Stimulated activated CD4-positive, alpha-beta T cell treated with anti-CD3 and anti-CD28 coated beads, Interleukin-2, amount 100 ng/mL, for 24 hours (primary cell): ENCODE data around the gene MICAL3.
A peak's percentile ranks its signal among the peaks of the same experiment; 100 is the strongest.

Experiments used
- DNase-seq, 2 donors: peaks; one replicate each; pipeline ENCODE4 v3.0.0-alpha.2; 2020

Gene MICAL3

DNA sequence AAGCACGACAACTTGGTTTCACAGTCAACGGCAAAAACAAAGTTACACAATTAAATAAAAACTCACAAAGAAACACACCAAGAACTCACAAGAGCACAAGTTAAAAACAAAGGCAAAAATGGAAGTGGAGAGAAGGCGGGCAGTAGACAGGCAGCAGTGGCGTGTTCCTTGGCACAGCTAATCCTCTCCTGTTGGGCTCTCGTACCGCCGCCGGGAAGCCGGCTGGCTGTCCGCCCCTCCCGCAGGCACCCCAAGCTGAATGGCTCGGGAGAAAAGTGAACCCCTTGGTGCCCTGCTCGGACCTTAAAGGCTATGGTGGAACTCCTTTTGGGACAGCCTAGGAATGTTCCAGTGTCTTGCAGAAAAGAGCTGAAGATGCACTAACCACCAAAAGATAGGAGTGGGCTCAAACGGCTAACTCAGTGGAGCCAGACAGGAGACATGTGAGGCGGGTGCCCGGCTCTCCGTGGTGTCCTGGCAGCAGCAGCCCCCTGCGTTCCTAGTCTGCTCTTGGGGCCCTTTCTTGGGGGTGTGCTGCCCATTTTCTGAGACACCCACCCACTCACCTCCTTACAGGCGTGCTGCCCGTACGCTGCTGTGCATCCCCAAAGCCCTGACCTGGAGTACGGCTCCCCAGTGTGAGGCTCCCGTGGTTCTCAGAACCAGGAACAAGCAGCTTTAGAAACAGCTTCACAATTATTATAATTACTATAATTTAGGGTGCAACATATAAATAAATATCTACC, 164.0 kb downstream of the MICAL3 start:
- DNase-seq, result no peak

DNA sequence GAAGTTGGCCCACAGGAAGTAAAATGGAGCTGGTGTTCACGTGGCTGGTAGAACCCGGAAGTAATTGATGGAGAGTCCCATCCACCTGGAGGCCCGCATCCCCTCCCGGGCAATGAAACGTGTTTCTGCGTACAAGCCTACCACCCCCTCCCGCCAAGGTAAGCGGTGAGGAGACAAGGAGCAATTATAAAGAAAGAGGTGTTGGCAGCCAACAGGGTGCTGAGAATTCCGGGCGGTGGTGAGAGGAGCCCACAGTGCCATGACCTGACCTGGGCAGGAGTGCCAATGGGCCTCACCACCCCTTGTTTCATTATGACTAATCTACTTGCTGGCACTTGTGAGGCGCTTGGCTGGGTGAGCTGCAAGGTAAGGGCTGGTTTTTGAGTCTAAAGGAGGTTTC, 166.3 kb downstream of the MICAL3 start:
- DNase-seq, result no peak

DNA sequence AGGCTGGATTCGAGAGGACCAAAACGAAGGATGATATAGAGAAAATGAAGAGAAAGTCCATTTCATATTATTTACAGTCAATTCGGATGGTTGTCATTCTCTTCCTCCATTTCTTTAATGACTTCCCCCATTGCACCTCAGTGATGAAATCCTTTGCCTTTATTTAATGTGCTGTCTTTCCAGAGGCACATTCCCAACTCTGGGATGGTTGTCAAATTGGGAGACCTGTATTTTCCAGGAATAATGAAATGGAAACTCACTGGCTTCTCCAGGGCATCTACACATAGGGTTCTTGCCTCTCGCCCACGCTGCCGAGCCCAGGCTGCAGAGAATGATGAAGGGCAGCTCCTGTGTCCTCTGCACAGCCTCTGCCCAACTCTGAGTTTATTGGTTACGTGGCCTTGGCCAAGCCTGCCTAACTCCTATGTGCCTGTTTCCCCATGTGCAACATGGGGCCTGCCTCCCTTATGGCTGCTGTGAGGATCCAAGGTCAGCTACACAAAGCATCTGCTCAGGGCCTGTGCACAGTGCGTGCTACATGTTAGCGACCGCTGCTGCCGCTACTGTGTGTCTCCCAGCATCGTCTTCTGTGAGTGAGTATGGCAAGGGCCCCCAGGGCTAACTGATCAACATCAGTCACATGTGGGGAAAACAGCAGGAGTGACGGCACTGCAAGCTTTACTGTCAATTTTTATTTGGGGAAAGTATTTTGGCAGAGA, 168.6 kb downstream of the MICAL3 start:
- no peak for DNase-seq

DNA sequence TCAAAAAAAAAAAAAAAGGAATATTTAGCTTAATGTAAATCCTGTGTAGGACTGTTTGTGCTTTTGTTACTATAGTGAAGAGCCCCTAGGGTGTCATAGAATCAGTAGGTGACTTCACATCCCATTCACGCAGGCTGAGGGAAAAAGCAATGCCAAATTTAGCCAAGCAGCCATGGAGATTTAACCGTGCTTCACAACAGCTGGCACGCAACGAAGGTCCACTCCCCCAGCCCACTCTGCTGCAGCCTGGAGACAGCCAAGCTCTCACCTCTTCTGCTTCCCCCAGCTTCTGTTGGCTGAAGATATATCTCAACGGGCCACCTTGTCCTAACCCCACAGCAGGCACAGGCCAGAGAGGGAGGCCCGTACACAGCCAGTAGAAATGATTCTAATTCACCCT, 171.3 kb downstream of the MICAL3 start:
- DNase-seq, result no peak

DNA sequence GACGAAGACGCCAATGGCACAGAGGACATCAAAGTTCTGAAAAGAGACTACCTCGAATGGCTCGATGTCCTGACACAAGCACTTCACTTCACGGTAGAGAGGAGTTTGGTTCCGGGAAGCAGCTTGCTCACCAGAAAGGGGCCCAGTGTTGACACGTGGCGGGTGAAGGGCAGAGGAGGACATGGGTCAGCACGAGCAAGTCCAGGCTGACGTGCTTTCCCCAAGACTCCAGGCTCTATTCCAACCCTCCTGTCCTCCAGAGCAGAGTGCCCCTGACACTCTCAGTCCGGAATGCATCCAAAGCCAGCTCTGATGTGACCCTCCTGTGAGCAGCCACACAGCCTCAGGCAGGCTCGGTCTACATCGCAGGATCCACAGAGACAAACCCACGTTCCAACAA, 172.6 kb downstream of the MICAL3 start:
- no peak for DNase-seq

DNA sequence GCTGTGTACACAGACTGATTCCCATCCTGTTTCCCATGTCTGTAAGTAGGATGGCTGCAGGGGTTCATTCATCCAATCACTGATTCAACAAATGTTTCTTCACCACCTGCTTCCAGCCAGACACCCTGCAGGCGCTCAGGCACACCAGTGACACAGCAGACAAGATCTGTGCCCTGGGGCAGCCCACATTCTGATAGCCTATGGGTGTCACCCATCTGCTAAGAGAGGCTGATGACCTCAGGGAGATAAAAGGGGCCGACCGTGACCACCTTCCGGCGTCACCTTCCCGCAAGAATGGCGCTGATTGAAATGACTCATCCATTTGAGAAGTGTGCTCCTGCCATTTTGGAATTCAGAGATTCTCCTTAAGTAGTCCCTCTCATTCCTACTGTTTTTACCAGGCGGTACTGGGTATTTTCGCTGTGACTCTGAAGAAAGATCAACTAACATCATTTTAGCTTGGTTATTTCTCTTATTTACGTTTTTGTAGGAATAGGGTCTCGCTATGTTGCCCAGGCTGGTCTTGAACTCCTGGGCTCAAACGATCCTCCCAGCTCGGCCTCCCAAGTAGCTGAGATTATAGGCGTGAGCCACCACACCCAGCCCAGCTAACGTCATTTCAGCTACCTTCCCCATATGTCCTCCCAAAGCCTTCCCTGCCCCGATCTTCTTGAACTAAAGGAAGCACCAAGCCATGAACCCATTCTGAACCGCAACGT, 176.8 kb downstream of the MICAL3 start:
- DNase-seq, result no peak

DNA sequence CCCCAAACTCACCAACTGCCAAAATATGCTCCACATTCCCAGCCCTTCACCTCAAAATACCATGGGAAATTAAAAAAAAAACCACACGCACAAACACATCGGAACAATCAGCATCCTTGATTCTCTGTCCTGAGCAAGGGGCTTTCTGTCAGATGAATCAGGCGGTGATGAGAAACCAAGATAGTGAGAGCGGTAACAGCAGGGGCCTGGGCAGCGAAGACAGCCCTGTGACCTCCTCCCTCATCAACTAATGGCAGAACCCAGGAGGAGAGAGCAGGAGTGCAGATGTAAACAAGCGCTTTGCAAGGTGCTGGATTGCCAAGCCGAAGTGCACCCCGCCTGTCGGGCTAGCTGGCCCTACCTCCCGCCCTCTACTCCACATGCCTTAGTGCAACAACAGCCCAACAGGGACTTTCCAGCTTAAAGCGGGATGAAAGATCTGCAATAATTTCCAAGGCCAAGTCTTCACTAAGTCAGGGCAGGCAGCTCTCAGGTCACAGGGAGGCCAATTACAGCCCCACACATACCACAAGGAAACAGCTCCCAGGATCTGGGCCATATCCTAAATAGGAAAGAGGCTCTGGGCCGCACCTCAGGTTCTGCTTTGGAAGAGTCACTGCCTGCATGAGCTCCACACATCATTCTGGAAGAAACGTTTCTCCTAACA, 177.9 kb downstream of the MICAL3 start:
- no peak for DNase-seq

DNA sequence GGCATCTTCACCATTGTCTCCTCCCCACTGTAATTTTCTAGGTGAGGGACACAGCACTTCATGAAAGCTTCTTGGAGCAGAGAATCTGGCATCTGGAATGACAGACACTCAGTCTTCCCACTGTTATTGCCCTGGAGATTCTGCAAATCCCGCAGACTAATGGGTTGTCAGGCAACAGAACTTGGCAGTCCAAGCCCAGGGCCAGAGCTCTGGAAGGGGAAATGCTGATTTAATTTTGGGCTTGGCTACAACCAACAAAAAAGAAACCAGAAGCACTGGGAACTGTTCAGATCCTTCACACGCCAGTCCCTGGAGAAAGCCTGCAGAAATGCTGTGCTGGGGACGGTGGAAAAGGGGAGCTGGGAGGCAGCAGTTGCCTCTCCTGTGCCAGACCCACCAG, 178.6 kb downstream of the MICAL3 start:
- no peak for DNase-seq

DNA sequence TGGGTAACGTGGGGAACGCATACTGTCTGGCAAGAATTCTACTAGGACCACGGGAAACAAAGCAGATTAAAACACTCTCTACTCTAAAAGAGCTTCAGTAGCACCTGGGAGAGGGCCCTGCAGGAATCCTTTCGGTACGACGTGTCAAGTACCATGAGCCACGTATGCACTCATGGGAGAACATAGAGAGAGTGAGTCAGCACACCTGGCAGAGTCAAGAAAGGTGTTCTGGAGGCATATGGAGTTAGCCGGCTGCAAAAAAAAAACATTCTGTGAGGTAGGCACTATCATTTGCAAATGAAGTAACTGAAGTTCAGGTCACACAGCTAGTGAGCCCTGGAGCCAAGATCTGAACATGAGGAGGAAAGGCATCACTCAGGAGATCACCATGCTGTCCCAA, 179.0 kb downstream of the MICAL3 start:
- no peak for DNase-seq

DNA sequence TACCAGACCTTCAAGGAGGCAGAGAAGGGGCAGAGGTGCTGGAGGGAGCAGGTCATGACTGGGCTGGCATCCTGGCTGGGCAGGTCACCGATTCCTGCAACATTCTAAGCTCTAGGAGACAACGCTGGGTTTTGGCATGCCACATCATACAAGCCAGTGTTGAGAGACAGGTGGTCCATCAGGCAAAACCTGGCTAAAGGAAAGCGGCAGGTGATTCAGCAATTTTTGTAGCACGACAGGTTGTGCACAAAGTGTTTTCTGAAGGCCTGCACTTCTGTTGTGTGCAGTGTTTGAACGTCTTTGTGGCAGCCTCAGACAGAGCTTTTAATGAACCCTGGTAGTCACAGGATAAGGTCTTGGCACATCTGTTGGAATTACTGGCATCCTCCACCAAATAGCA, 180.2 kb downstream of the MICAL3 start:
- DNase-seq, result no peak

DNA sequence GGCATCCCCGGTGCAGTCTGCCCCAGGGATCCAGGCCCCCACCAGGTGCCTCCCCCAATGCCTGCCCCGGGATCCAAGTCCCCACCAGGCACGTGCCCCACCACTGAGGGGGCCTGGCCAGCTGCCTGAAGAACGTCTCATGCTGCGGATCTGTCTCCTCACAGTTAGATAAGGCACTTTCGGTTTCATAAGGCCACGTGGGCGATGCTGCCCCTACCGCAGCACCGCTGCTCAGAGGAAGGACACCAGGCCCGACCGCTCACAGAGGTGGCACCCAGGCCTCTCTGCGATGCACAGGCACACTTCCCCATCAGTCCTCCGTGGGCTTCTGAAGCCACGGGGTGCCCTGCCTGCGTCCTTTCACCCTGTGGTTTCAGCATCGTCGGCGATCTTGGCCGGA, 182.0 kb downstream of the MICAL3 start:
- peak; percentile 27 to 30 for DNase-seq

DNA sequence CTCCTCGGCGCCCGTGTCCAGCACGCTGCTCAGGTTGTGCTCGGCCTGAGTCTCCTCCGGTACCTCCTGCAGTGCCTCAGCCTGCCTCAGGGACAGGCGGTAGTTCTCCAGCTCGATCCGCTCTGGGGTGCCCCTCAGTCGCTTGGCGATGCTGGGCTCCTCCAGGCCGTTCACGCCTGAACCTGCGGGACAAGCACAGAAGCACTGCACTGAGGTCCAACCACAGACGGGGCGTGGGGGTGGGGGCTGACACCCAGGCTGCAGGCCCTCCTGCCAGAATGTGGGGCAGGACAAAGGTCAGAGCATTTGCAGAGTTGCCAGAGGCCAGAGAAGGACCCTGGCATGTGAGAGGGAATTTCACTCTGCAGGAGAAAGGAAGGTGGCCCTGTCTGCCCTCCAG, 182.5 kb downstream of the MICAL3 start:
- no peak for DNase-seq

DNA sequence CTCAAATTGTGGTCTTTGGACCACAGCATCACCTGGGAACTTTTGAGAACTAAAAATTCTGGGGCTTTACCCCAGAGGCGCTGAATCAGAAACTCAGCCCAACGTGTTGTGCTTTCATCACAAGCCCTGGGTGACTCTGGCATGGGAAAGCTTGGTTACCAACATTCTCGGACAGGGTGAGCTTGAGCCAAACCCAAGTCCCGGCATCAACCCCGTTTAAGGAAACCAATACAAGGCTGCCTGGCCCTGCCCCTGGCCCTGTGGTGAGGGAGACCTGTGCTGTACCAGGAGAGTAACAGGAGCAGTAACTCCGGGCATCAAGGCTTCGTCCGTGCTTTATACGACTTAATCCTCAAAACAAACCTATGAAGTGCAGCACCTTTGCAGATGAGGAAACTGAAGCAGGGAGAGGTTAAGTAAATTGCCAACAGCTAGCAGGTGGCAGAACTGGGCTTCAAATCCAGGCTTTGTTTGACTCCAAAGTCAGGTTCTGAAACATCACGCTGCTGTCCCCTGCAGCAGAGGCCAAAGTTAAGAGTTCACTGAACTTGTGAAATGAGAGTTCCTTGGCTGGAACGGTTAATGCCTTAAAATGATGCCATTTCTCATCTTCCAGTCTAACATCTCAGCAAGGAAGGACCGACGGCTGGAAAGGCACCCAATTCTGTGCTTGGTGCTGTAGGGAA, 186.0 kb downstream of the MICAL3 start:
- no peak for DNase-seq

DNA sequence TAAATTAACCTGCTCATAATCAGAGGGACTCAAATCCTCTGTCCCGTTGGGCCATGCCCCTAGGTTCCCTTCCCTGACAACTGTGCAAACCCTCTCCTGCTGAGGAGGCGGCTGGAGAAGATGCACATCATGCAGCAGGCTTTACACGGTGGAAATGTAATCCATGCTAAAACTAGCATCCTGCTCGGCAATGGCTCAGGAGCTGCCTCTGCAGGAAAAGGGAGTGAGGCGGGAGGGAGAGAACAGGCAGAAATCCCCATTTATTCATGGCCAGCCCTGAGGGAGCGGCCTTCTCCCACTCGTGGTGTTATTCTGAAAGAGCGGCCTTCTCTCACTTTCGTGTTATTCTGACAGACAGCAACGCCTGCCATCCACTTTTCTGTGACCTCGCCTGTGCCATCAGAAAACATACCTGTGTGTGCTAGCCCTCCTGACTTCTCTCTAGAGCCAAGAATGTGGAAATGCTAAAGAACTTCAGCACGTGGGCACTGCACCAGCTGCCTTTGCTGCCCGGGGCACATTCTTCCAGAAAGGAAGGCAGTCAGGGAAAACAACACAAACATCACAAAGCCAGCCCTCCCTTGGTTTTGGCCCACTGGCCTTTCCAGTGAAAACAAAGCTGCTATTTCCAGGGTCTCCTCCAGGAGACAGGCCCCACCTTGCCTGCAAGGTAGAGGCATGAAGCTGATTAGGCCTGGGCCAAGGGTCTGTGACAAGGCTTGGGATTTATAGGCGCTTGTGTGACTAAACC, 187.2 kb downstream of the MICAL3 start:
- DNase-seq, result no peak

DNA sequence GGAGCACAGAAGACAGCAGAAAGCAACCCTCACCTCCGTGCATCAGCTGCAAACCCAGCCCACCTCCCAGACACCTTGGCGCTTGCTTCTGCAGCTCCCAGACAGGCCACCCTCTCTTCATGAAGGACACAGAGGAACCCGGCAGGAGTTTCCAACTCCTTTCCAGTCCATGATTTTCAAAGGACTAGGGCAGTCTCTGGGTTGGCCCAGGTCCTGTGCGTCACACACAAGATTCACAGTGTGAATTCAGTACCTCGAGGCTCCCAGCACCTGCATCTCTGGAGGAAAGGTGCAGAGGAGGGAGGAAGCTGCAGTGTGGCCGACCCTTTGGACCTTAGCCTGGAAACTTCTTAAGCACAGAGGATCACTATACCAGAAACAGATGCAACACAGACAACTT, 189.1 kb downstream of the MICAL3 start:
- no peak for DNase-seq

DNA sequence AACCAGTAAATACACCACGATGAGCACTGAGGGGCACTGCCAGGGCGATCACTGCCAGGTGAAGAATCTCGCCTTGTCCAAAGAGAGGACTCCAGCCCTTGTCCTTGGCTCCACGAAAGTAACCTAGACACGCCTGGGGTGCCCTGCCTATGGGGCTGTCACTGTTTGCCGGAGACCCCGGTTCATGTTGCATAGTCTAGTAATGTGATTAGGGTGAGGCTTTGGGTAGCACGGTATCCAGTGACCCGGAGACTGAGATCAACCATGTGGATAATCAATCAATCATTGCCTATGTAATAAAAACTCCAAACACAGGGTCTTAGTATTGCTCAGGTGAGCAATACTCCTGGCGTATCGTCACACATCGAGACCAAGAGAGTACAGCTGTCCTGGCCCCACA, 190.9 kb downstream of the MICAL3 start:
- no peak for DNase-seq

DNA sequence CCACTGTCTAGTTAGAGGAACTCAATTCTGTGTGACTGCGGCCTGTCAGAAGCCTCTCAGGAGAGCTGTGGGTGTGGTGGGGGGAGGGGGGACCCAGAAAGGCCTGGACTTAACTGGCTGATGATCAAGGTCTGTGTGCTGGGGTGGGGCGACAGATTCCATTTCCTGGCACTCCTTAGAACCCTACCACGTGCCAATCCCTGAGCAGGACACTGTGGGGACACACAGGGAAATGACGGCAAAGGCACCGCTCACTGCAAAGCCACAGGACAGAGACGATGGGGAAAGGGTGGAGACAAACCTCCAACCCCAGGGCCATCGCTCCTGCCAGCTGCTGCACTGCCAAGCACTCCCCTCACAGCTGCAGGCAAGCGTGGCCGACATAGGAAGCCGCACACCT, 191.7 kb downstream of the MICAL3 start:
- DNase-seq, result no peak

DNA sequence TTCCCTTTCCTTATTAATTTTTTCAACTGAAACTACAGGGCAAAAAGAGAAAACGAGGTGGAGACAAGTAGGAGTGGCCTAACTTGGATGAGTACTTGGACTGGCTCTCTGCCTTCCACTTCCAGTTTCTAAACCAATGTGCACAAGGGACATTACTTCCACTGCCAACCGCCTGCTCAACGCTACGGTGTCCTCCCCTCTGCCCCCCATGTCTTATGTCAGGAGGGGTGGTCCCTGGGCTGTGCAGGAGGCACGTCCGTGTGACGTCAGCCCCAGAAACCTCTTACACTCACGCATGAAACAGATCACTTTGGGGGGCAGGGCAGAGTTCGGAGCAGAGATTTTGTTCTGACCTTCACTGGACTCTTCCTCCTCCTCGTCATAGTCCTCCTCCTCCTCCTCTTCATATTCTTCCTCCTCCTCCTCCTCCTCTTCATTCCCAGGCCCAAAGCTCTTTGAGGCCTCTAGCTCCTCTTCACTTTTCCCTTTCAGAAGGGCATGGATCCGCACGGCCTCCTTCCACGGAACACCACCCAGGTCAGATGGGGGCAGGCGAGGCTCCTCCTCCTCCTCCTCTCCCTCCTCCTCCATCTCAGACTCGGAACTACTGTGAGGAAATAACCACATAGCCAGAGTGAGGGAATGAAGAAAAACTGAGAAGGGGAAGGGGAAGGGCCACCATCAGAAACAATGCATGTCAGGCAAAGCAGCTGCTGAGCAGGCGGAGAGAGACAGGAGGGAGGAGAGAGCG, 192.7 kb downstream of the MICAL3 start:
- DNase-seq, result no peak

DNA sequence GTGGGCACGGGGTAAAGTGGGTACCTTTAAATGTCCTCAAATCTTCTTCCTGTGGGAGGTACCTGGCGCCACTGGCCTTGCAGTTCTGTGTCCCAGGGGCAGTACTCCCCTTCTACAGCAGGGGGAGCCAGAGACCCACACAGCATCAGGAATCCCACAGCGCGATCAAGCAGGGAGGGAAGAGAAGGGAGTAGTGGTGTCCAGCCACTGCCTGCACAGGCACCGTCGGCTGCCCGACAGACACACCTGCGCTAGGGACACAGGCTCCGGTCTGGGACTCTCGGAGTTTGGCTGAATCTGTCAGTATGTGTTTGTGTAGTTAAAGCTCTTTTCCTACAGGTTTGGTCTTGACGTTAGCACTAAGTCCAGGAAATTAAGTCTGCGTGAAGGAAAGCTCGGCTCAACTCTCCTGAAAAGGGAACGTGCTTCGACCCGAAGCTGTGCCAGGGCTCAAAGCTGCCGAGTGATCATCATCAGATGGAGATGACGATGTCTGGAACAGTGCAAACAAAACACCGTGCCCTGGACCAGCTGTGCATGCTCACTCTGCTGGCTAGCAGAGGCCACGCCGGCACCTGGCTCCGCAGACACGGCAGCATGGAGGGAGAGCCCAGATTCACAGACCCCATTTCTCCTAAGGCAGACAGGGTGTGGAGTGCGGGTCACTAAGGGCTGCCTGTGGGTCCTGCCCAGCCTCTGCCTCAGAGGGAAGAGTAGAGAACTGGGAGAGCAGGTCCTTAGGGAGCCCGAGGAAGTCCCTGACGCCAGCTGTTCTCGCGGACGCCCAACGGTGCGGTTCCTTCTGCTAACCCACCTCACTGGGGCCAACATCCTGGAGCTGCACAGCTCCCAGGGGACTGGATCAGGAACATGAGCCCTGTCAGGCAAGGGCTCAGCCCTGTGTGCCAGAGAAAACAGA, 194.1 kb downstream of the MICAL3 start:
- peak; percentile 86 for DNase-seq

DNA sequence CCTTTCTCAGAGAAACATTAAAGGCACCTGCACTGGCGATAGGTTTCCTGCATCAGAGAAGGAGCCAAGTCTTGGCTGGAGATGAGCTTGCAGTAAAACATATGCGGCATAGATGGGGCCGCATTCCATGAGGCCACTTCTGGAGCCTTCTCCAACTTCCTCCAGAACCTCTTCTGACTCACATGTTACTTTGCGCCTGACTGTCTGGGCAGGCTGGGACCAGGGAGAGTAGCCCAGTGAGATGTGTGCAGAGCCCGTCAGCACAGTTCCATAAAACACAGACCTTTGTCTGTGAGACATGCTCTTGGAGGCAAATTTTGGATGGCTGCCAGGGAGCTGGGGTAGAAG, 194.7 kb downstream of the MICAL3 start:
- no peak for DNase-seq
